ENCODE data around the gene CUX1.
"Not testable (repeated sequence)": the region's sequence is repeated elsewhere in the genome, so short reads cannot be mapped to it uniquely, and the experiment has no call there.

Gene CUX1

DNA sequence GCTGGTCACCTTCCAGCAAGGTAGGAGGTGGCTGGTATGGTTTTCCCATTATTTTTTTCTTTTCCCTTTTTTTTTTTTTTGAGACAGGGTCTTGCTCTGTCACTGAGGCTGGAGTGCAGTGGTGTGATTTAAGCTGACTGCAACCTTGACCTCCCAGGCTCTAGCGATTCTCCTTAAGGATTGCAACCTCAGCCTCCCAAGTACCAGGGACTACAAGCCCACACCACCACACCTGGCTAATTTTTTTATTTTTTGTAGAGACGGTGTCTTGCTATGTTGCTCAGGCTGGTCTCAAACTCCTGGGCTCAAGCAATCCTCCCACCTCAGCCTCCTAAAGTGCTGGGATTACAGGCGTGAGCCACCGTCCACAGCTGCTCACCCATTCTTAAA is 24.7 kb upstream of the CUX1 start:
- not testable (repeated sequence) for DNase-seq (ENCODE audit: low spot score)

GRCh38 chr7:101795461-101795860 is 22.0 kb upstream of the CUX1 start:
- no peak for DNase-seq (ENCODE audit: low spot score)

GRCh38 chr7:101798173-101798572 is 19.3 kb upstream of the CUX1 start:
- not testable (repeated sequence) for DNase-seq (ENCODE audit: low spot score)

GRCh38 chr7:101803203-101804087 is 14.0 kb upstream of the CUX1 start:
- DNase-seq (ENCODE audit: low spot score) = no peak

DNA sequence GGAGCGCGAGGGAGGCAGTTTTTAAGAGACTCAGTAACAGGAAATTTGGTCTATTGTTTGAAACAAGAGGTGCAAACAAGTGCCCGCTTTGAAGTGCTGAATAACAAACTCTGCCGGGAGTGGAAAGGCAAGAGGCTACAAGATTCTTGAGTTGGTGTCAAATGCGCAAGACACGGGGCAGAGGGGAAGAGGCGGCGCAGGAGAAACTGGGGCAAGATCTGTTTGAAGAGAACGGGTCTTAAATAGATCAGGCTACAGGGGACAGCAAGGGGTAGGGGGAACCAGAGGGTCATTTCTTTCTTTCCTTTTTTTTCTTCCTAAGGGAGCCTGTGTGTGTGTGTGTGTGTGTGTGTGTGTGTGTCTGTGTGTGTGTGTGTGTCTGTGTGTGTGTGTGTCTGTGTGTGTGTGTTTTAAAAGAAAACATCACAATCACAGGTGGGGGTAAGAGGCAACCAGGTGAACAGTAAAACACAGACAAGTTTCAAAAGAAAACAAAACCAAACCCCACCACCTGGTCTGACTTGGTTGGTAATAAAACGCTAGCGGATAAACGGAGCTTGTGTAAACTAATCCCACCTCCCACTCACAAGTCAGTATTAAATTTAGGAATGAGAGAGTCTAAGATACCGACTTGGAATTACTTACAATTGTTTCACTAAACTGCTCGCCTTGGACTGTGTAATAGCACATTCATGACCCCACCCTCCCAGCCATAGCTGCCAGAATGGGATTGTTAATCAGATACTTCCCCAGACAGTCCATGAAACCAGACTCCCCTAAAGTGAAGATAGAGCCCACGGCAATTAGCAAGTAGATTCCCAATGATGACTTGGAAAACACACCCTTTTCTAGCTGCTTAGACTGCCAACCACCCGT is 13.1 kb upstream of the CUX1 start:
- DNase-seq (ENCODE audit: low spot score) = no peak

- DNase-seq (ENCODE audit: low spot score) = no peak
Measured at GRCh38 chr7:101804967-101805366, 12.5 kb upstream of the CUX1 start.

- DNase-seq (ENCODE audit: low spot score) = no peak
Measured at GRCh38 chr7:101812595-101812994, 4.8 kb upstream of the CUX1 start.

DNA sequence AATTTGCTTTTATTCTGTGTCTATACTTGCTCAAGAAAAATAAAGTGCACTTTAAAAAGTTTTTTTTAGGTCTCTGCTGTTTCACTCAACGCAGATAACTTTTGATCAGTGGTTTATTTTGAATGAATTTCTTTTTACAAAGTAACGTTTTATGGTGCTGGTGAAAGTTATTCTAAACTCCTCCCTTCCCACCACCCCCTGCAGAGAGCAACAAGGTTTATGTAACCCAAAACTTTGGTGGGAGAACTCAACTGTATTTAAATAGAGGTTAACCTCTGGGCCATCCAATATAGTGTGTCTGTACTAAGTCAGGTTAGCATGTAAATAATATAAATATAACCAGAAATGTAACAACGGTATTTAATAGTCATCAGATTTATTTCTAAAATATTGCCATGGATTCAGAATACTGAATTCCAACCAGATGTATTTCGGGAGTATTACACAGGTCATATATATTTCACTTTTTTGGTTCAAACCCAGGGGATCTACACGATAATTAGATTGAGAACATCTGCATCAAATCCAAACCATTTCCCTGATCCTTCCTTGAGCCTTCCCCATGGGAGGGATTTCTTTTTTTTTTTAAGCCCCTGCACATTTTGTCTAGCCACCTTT is 3.9 kb upstream of the CUX1 start:
- no peak for DNase-seq (ENCODE audit: low spot score)

- DNase-seq (ENCODE audit: low spot score) = peak; percentile 90
Measured at GRCh38 chr7:101814081-101814990, 3.1 kb upstream of the CUX1 start.

DNA sequence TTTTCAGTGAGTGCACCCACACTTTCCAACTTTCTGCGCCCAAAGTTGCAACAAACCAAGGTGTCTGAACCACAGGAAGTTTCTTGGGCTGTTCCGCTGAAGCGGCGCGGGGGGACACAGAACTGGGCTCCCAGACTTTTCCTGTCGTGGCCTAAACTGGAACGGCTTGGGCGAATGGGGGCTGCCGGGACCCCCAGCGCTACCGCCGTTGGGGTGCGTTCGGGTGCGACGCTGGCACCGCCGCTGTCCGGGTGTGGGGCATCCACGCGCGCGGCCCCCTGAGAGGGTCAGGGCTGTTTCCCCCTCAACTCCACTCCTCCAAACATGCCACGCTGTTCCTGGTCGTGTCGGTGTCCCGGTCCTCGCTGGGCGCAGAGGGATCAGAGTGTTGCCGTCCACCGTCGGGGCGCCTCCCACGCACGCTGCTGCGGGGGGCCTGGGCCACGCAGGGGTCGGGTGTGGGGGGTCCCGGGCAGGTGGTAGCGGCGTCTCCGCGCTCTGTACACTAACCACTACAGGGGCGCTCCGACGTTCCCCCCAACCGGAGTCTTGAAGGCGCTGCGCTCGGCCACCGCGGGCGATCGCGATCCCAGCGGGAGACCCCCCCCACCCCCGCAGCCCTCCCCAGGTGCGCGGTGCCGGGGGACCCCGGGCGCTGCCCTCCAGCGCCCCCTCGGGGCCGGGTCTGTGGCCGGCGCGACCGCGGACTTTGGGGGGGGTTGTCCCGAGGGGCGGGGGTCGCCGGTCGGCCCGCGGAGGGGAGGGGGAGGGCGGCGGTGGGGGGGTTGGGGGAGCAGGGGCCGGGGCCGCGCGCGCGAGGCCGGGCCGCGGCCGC is 2.2 kb upstream of the CUX1 start:
- DNase-seq (ENCODE audit: low spot score) = peak; percentile 85

- DNase-seq (ENCODE audit: low spot score) = peak; percentile 94
Measured at GRCh38 chr7:101815826-101816594, 1.4 kb upstream of the CUX1 start.

DNA sequence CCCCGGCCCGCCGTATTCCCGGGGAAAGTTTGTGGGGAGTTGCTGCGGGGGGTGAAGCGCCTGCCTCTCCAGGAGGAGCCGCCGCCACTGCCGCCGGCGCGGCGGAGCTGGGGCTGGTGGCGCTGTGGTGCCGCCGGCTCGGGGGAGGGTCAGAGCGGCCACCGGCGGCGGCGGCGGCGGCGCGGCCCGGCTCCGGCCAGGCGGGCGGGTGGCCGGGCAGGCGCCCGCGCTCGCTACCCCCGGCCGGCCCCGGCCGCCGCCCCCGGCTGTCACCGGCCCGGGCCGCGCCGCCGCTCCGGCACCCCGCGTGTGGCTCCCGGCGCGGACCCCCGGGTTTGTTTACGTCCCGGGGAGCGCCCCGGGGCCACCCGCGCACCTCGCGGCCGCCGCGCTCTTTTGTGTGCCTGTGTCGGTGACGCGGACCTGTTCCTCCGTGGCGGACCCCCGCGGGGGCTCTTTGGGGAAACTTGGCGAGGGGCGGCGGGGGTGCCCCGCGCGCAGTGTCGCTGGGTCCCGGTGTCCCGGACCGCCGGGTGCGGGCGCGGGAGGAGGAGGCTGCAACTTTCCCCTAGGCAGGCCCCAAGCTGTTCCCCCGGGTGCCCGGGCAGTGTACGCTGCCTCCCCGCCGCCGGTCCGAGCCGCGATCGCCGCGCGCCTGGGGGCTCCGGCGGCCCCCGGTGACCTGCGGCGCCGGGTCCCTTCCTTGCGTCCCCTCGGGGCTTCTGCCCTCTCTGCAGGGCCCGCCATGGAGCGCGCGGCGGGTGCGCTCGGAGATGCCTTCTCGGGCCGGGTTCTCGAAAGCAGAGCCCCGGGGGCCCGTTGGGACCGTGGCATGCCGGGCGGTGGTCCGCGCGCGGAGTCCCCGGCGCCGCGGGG is 593 bp upstream of the CUX1 start:
- peak; percentile 80 for DNase-seq (ENCODE audit: low spot score)

DNA sequence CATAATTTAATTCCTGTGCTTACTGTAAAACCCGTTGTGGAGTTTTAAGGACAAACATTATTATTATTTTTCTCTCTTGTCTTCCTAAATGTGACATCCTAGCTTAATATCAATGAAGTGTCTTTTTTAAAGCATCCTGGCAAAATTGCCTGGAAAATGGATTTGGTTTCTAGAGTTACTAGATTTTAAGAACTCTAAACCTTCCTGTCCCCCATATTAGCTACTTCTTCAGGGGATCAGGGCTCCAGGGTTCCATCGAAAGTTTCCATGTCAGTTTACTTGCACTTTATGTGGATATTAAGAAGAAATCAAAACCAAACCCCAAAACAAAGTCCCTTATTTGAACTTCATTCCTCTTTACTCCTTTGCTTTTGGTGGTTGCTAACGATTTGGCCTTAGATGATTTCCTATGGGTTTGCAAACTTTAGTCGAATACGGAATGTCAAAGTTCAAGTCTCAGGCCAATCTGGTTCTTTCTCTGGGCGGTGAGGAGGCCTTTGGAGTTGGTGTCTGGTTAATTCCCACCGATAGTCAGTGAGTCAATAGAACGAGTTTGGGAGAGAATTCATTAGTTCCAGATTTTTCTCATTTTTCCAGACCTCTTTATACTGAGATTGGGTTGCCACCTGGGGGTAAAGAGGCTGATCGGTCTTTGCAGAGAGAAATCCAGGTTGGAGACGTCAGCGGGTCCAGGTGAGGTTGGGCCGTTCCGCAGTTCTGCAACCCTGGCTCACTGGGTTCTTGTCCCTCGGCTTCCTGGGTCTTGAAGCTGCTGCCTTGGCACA is 1.1 kb downstream of the CUX1 start:
- no peak for DNase-seq (ENCODE audit: low spot score)

DNA sequence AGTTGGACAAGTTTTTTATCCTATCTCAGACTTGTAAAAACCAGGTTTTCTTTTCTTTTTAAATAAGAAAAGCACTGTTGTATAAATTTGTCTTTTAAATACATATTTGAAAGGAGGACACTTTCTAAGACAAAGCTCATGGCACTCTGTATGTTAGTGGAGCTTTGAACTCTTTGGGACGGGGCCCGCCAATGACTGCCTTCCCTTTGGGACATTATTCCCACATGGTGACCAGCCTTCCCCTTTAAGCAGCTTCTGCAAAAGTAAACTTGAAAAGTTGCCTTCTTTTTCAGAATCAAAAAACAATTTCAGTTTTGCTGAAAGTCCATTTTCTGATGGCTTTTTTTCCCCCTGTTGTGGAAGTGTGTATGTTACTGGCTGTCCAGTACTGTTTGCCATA is 1.8 kb downstream of the CUX1 start:
- DNase-seq (ENCODE audit: low spot score) = no peak

- DNase-seq (ENCODE audit: low spot score) = no peak
Measured at GRCh38 chr7:101819913-101820522, 2.6 kb downstream of the CUX1 start.

DNA sequence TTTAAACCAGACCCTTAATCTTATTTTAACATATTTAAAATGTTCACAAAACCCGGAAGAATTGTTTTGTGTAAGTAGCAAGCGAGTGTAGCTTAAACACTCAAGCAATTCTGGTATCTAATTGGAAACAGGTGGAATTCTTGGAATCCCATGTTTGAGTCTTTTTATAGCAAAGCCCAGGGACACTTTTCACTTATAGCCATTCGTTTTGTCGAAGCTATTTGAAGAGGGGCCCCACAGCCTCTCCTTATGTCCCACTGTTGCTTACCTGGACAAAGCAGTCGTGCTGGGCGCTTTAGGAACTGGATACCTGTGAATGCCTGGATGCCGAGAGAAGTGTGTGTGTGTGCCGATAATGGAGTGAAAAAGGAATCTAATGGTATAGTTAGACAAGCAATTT is 3.3 kb downstream of the CUX1 start:
- no peak for DNase-seq (ENCODE audit: low spot score)

GRCh38 chr7:101822632-101823031 is 5.2 kb downstream of the CUX1 start:
- not testable (repeated sequence) for DNase-seq (ENCODE audit: low spot score)

DNA sequence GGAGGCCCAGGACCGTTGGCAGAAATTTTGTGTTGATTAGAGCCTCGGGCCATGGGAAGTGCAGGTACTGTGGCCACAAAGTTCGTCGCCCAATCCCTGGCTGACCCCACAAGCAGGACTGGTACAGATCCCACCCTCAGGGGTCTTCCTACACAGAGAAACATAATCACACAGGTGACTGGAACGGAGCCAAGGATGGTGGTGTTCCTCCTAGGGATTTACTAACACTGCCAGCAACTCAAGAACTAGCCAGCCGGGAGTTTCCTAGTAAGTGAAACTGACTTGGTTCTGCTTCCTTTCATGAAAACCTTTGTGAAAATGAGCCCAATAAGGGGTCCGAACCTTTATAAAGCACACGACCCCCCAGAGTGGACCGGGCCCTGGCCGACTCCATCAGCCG is 5.7 kb downstream of the CUX1 start:
- DNase-seq (ENCODE audit: low spot score) = no peak

Data from HuH-7.5 (cell line).